GM21786 (cell line): Measurements from ENCODE around the gene VCL.
A peak's percentile ranks its signal among the peaks of the same experiment; 100 is the strongest.

Source experiments
- ATAC-seq: cut with Tn5 transposase; IDR thresholded peaks from one replicate; pipeline ENCODE4 v1.9.1; 2021; ENCODE audit not compliant: unreplicated experiment

Gene VCL

GRCh38 chr10:74071157-74071556, 73.2 kb downstream of the VCL start:
- ATAC-seq = no peak

- ATAC-seq = no peak
Observed at GRCh38 chr10:74072503-74072902, 74.6 kb downstream of the VCL start.

- no peak for ATAC-seq
Observed at GRCh38 chr10:74075906-74076305, 78.0 kb downstream of the VCL start.

- no peak for ATAC-seq
Observed at GRCh38 chr10:74076961-74077360, 79.0 kb downstream of the VCL start.

GRCh38 chr10:74077416-74077815, 79.5 kb downstream of the VCL start:
- no peak for ATAC-seq

- peak; percentile 67 for ATAC-seq
Observed at GRCh38 chr10:74078037-74078436, 80.1 kb downstream of the VCL start.

- no peak for ATAC-seq
Observed at GRCh38 chr10:74079028-74079935, 81.4 kb downstream of the VCL start.

- no peak for ATAC-seq
Observed at GRCh38 chr10:74079936-74080590, 82.1 kb downstream of the VCL start.

- no peak for ATAC-seq
Observed at GRCh38 chr10:74081192-74081803, 83.4 kb downstream of the VCL start.

GRCh38 chr10:74081941-74082718, 84.2 kb downstream of the VCL start:
- ATAC-seq = no peak

- no peak for ATAC-seq
Observed at GRCh38 chr10:74083304-74083703, 85.4 kb downstream of the VCL start.

- peak; percentile 72 for ATAC-seq
Observed at GRCh38 chr10:74084955-74085354, 87.0 kb downstream of the VCL start.

- ATAC-seq = no peak
Observed at GRCh38 chr10:74086317-74086716, 88.4 kb downstream of the VCL start.

- ATAC-seq = no peak
Observed at GRCh38 chr10:74088722-74089121, 90.8 kb downstream of the VCL start.

GRCh38 chr10:74092372-74092771, 94.5 kb downstream of the VCL start:
- ATAC-seq = no peak

GRCh38 chr10:74093530-74094164, 95.7 kb downstream of the VCL start:
- ATAC-seq = no peak

GRCh38 chr10:74094231-74094630, 96.3 kb downstream of the VCL start:
- ATAC-seq = no peak

- ATAC-seq = peak; percentile 96
Observed at GRCh38 chr10:74096777-74097176, 98.9 kb downstream of the VCL start.

GRCh38 chr10:74097776-74098175, 99.9 kb downstream of the VCL start:
- no peak for ATAC-seq

GRCh38 chr10:74099420-74099819, 101.5 kb downstream of the VCL start:
- no peak for ATAC-seq

GRCh38 chr10:74099836-74100235, 101.9 kb downstream of the VCL start:
- no peak for ATAC-seq
